GM21723 (cell line): ENCODE measurements around the gene SCP2D1.
"Not testable (repeated sequence)": the region's sequence is repeated elsewhere in the genome, so short reads cannot be mapped to it uniquely, and the experiment has no call there.

ENCODE experiments used
- ATAC-seq: cut with Tn5 transposase; IDR thresholded peaks from one replicate; pipeline ENCODE4 v1.9.1; 2021; ENCODE audit warnings: mild to moderate bottlenecking, moderate library complexity; ENCODE audit not compliant: unreplicated experiment

The SCP2D1 gene

GRCh38 chr20:18813483-18813882, at the start of gene SCP2D1:
TSS of gene SCP2D1 (plus strand) at chr20:18813783. CDS start at chr20:18813816, 33 bp downstream.
- ATAC-seq: no peak

- ATAC-seq: no peak
Measured at GRCh38 chr20:18767676-18768075, 45.9 kb upstream of the SCP2D1 start.

- no peak for ATAC-seq
Measured at GRCh38 chr20:18773566-18773965, 40.0 kb upstream of the SCP2D1 start.

- ATAC-seq: no peak
Measured at GRCh38 chr20:18774207-18774606, 39.4 kb upstream of the SCP2D1 start.

GRCh38 chr20:18775633-18776032, 38.0 kb upstream of the SCP2D1 start:
- ATAC-seq: no peak

- no peak for ATAC-seq
Measured at GRCh38 chr20:18778690-18779392, 34.7 kb upstream of the SCP2D1 start.

- no peak for ATAC-seq
Measured at GRCh38 chr20:18780385-18781130, 33.0 kb upstream of the SCP2D1 start.

- no peak for ATAC-seq
Measured at GRCh38 chr20:18781509-18781908, 32.1 kb upstream of the SCP2D1 start.

GRCh38 chr20:18783385-18783959, 30.1 kb upstream of the SCP2D1 start:
- no peak for ATAC-seq

- ATAC-seq: not testable (repeated sequence)
Measured at GRCh38 chr20:18787046-18787445, 26.5 kb upstream of the SCP2D1 start.

- ATAC-seq: no peak
Measured at GRCh38 chr20:18788021-18788420, 25.6 kb upstream of the SCP2D1 start.

- ATAC-seq: no peak
Measured at GRCh38 chr20:18790787-18791186, 22.8 kb upstream of the SCP2D1 start.

- peak; percentile 99 for ATAC-seq
Measured at GRCh38 chr20:18793625-18794427, 19.8 kb upstream of the SCP2D1 start.

GRCh38 chr20:18794428-18794787, 19.2 kb upstream of the SCP2D1 start:
- no peak for ATAC-seq

- no peak for ATAC-seq
Measured at GRCh38 chr20:18795366-18795765, 18.2 kb upstream of the SCP2D1 start.

- no peak for ATAC-seq
Measured at GRCh38 chr20:18796282-18796833, 17.2 kb upstream of the SCP2D1 start.

GRCh38 chr20:18801516-18801915, 12.1 kb upstream of the SCP2D1 start:
- ATAC-seq: no peak

GRCh38 chr20:18802012-18802634, 11.5 kb upstream of the SCP2D1 start:
- peak; percentile 81 for ATAC-seq

- no peak for ATAC-seq
Measured at GRCh38 chr20:18805881-18806280, 7.7 kb upstream of the SCP2D1 start.

- no peak for ATAC-seq
Measured at GRCh38 chr20:18808712-18809111, 4.9 kb upstream of the SCP2D1 start.
